Midbrain (tissue), 1 donor: Measurements from ENCODE around the gene ABCC2.
"Not testable (repeated sequence)": the region's sequence is repeated elsewhere in the genome, so short reads cannot be mapped to it uniquely, and the experiment has no call there.

ENCODE experiments used
- DNase-seq: peaks from one replicate; lab custom pipeline; 2025; lab: John Stamatoyannopoulos, UW

The ABCC2 gene

DNA sequence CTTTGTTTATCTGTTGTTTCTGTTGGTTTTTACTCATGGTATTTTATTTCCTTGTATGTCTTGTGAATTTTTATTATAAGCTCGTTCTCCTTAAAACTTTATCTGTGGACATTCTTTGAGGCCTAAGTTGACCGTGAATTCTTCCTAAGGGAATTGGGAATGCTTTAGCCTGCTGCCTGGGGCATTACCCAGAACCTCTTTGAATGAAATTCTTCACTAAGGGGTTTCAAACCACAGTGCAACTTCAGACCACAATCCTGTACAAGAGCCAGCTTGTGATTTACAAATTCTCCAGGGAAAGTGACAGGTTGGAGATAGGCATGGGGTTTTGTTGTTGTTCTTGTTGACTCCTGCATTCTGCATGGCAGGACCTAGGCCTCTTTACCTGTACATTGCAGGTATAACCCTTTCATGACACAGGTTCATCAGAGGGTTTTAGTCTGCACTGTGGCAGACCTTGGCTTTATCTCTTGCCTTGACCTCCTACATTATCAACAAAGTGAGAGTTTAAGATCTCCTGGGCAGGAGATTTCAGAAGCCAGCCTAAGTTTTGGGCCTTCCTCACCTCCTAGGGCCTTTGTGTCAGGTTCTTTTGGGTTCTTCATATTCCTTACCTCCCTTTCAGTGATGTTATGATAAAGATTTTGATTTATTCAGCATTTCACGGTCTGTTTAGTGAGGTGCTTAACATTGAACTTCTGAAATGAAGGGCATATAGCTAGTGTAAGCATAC, 70.2 kb downstream of the ABCC2 start:
- no peak for DNase-seq

DNA sequence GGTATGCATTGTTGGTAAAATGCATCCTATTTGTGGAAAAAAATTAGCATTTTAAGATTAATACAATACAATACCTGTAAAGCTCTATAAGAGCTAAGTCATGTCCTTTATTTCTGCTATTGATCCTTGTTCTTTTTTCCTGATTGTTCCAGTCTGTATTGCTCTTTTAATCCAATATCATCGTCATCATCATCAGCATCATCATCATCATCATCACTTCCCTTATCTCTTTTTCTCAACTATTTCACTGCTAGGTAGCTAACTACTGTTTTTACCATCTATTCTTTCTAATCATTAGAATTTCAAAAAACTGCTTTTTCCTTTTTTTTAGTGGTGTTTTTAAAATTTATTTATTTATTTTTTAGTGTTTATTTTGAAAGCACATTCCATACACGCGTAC, 71.2 kb downstream of the ABCC2 start:
- DNase-seq, result no peak

DNA sequence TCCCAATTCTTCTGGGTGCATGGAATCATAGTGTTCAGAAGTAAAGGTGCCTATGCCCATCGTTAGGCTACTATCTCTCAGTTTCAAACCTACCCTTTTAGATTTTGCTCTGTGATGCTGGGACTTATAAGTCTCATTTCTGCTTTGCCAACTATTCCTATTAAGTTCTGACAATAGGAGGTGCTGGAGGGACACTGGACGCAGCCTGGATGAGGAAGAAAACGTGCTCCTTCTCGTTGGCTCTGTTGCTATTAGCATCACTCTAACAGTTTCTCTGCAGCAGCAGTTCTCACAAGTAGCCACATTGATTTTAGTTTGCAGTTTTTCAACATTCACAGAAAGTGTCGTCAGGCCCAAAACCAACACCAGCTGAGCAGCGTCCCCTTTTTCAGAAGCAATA, 72.4 kb downstream of the ABCC2 start:
- DNase-seq, result peak; percentile 3

DNA sequence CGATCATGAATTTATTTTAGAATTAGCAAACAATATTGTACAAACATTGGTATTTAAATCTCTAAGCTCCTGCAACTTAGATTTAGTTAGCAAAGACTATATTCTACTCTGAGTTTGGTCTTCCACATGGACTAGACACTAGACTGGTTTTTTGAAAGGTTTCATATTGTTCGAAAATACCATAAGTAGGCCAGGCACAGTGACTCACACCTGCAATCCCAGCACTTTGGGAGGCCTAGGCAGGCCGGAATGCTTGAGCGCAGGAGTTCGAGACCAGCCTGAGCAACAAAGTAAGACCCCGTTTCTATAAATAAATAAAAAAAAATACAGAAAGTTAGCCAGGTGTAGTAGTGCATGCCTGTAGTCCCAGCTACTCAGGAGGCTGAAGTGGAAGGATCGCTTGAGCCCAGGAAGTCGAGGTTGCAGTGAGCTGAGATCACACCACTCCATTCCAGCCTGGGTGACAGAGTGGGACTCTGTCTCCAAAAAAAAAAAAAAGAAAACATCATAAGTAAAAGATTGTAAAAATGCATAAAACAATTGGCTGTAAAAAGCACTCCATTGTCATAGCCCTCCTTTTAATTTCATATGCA, 73.1 kb downstream of the ABCC2 start:
- no peak for DNase-seq

DNA sequence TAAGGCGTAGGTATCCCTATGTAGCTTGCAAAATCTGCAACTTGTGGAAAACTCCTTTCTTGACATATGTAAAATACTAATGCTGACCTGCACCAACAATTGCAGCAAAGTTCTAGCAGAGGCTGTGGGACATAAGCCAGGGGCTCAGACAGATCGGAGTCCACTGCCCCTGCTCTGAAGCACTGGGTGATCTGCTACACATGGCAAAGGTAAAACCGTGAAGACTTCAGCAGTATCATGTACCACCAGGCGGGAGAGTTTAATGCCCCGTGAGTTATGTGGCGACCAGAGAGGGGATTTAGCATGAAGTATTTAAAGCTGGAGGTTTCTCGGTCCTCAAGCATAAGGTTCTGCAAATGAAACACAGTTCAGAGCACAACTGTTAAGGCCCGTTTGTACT, 76.4 kb downstream of the ABCC2 start:
- no peak for DNase-seq

DNA sequence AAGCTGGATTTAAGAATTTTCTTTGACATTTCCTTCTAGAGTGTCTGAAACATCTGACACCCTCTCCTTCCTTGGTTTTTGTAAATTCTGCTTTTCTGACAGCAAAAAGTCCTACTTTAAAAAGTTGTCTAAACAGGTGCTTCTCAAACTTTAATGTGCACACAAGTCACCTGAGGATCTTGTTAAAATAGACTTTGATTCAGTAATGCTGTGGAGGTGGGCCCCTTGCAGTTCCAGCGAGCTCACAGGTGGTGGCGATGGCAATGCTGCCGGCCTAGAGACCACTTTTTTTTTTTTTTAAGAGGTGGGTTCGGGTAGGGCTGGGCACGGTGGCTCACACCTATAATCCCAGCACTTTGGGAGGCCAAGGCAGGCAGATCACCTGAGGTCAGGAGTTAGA, 77.1 kb downstream of the ABCC2 start:
- DNase-seq, result no peak

DNA sequence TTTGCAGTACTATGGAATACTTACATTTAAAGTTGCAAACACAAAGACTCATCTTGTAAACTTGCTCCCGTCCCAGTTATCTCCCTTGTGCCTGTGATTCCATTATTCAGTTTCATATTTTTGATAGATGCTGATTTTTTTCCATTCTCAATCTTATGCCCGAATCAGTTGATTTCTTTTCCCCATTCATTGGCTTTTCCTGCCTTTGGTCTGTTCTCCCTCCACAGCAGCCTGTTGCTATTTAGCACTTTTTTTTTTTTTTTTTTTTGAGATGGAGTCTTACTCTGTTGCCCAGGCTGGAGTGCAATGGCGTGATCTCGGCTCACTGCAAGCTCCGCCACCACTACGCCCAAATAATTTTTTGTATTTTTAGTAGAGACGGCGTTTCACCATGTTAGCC, 78.0 kb downstream of the ABCC2 start:
- DNase-seq, result no peak

DNA sequence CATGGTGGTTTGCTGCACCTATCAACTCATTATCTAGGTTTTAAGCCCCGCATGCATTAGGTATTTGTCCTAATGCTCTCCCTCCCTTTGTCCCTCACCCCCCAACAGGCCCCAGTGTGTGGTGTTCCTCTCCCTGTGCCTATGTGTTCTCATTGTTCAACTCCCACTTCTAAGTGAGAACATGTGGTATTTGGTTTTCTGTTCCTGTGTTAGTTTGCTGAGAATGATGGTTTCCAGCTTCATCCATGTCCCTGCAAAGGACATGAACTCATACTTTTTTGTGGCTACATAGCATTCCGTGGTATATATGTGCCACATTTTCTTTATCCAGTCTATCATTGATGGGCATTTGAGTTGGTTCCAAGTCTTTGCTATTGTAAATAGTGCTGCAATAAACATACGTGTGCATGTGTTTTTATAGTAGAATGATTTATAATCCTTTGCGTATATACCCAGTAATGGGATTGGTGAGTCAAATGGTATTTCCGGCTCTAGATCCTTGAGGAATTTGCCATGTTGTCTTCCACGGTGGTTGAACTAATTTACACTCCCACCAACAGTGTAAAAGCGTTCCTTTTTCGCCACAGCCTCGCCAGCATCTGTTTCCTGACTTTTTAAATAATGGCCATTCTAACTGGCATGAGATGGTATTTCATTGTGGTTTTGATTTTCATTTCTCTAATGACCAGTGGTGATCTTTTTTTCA, 81.2 kb downstream of the ABCC2 start:
- not testable (repeated sequence) for DNase-seq

DNA sequence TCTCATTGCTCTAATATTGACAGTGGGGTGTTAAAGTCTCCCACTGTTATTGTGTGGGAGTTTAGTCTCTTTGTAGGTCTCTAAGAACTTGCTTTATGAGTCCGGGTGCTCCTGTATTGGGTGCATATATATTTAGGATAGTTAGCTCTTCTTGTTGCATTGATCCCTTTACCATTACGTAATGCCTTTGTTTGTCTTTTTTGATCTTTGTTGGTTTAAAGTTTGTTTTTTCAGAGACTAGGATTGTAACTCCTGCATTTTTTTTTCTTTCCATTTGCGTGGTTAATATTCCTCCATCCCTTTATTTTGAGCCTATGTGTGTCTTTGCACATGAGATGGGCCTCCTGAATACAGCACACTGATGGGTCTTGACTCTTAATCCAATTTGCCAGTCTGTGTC, 84.8 kb downstream of the ABCC2 start:
- DNase-seq, result not testable (repeated sequence)

DNA sequence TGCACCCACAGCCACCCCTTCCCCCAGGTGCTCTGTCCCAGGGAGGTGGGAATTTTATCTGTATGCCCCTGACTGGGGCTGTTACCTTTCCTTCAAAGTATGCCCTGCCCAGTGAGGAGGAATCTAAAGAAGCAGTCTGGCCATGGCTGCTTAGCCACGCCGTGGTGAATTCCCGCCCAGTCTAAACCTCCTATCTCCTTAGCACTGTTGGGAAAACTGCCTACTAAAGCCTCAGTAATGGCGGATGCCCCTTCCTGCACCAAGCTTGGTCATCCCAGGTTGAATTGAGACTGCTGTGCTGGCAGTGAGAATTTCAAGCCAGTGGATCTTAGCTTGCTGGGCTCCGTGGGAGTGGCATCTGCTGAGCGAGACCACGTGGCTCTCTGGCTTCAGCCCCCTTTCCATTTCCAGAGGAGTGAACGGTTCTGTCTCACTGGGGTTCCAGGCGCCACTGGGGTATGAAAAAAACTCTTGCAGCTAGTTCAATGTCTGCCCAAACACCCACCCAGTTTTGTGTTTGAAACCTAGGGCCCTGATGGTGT, 87.2 kb downstream of the ABCC2 start:
- no peak for DNase-seq

DNA sequence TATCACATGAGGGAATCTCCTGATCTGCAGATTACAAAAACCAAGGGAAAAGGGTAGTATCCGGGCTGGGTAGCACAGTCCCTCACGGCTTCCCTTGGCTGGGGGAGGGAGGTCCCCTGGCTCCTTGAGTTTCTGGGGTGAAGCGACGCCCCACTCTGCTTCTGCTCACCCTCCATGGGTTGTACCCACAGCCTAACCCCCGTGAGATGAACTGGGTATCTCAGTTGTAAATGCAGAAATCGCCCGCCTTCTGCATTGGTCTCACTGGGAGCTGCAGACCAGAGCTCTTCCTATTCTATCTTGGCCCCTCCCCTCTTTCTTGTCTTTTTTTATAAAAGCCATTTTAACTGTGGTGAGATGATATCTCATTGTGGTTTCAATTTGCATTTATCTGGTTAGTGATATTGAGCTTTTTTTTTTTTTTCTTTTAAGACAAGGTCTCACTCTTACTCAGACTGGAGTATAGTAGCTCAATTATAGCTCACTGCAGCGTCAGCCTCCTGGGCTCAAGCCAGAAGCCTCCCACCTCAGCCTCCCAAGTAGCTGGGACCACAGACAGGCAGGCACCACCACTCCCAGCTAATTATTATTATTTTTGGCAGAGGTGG, 87.8 kb downstream of the ABCC2 start:
- no peak for DNase-seq

DNA sequence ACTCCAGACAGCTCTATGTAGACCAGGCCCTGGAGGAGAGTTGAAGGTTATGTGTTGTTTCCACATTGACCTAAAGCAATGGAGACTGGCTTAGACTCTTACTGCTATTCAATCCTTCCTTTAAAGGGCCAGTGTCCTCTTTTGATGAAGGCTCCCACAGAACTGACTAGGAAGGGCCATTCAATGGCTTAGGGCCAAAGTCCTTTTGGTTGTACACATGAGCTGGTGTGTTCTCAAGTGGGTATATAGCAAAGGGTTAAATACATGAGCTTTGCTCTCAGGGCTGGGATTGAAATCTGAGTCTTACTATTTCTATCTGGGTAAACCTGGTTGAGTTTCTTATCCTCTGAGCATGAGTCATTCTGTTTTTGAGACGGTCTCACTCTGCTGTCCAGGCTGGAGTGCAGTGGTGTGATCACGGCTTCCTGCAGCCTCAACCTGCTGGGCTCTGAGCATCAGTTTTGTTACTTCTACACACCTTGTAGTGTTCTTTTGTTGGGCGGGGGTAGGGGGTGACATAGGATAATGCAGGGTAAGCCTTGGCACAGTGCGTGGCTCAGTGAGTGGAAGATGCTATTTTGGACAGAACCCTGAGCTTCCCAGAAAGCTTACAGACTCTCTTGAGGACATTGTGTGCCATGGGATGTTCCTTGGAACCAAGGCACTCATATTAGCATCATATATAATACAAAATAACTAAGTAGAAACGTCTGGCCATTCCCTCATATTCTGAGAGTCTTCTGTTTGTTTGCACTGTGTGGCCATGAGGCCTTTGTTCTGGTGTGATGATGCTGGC, 90.1 kb downstream of the ABCC2 start:
- no peak for DNase-seq

DNA sequence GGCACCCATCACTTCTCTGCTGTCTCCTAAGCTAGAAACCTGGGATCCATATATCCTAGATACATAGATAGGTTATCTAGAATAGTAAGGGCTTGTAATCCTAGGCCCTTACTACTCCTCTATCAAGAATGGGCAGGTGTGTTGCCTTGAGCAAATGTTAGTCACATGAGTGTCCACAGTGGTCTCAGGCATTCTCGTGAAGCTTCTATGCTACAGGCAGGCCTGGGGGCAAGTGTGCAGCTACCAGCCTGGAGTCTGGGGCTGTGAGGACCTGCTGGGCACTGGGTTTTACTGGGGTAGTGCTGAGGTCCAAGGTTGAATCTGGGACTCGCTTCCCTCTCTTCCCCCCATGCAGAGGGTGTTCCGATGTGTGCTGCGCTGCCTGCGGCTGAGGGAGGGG, 91.4 kb downstream of the ABCC2 start:
- no peak for DNase-seq

DNA sequence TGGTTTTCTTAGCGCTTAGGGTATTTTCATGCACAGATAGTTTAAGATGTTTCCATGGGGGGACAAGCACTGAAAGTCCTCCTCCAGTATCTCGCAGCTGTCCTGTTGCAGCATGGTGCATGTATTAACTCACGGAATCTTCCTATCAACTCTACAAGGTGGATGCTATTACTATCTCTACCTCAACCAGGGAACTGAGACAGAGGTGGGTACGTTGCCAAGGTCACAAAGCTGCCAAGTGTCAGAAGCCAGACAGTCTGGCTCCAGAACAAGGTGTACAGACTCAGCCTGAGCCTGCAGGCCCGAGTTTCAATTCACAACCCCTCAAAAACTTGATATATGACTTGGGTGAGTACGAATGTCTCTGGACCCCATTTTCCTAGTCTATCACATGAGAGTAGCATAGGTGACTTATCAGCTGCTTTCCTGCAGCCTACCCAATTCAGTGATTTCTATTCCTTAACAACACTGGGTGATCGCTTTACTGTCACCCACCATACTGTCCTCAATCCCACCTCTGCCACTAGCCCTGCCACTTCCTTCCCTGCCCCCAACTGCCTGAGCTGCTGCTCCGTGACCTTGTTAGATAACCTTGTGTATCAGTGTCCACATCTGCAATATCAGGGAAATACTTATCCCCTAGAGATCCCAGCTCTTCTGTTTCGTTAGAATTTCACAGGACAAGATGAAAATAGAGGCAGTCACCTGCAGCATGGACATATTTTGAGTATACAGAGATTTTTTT, 92.1 kb downstream of the ABCC2 start:
- DNase-seq, result no peak

DNA sequence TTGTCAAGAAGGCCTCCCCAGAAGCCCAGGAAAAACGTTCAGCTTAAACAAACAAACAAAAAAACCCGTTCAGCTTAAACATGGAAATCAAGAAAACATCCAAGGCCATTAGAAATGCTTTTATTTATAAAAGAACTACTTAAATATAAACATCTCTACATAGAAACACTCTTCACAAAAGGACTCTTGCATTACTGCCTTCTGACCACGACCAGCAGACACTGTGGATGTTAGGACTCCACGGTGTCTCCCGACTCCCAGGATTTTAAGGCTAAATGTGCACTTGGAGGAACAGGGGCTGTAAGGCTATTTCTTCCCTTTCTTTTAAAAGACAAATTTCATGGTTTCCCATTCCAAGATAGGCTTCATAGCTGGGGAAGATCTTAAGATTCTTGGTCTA, 93.0 kb downstream of the ABCC2 start:
- DNase-seq, result no peak

DNA sequence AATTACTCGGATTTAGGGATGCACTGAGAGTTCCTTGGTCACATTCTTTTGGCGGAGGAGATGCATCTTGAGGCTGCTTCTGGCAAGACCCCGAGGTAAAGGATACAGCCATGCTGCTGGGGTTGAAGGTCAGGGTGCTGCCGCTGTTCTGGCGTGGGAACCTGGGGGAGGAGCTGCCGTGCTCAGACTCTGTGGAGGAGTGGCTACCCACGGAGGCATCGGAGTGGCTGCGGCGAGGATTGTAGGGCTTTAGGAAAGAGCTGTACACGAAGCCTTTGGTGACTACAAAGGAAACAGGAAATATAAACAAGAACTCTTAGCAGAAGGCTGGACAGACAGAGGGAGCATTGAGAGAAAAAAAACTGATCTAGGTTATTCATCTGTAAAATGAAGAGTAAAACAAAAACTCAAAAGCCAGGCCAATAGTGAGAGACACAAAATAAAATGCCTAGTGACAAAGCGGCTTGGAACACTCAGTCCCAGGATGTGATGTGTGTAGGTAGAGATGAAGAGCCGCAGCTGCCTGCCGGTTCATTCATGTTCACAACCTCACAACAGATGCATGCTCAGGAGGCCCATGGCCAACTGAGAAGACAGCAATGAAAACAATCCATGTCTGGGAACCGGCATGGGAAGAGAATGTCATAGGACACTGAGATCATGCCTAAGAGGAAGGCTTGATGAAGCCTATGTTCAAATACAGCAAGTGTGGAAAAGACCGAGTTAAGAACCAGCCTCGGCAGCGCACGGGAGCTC, 97.8 kb downstream of the ABCC2 start:
- DNase-seq, result no peak

DNA sequence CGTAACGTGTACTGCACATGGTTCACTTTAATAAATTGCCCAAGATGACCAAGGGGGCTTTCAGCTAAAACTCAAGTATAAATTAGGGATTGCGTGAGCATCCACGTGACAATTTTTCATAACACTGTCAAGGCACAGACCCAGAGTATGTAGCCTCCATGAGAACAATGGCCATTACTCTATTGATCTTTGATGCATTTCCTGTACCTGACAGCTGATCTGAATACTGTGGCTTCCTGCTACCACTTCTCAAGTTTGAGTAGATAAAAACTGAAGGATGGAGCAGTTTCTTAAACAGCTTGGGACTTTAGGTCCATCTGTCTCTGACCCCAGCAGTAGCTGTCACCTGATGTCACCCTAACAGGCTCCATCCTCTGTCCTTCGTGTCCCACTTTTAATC, 98.9 kb downstream of the ABCC2 start:
- DNase-seq, result no peak

DNA sequence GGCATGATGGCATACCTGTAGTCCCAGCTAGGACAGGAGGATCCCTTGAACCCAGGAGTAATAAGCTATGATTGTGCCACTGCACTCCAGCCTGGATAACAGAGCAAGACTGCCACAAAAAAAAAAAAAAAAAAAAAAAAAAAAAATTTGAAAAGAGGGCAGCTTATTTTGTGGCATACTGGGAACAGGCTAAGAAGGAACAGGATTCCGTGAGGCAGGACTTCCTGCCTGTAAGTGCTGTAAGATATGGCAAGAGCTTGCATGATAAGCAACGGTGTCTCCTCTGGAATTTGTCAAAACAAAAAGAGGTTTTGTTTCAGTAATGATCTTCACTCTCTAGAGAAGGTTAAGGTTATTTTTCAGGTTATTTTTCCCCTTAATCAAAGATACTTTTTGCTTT, 101.1 kb downstream of the ABCC2 start:
- DNase-seq, result no peak

DNA sequence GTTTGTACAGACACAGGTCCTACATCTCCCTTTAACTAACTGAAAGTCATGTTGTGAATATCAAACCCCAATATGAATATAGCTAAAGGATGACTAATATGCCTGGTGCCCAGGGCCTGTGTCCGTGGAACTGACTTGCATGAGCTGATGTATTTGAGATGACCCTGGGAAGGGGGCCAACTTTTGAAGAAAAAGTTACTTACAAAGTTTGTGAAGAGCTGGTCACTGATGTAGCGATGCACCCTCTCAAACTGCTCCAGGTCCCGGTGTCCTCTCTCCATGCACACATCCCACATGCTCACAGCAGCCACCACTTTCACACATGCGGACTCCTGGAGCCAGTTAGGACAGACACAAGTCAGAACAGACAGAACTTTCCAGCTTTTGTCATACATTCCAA, 106.2 kb downstream of the ABCC2 start:
- DNase-seq, result no peak

DNA sequence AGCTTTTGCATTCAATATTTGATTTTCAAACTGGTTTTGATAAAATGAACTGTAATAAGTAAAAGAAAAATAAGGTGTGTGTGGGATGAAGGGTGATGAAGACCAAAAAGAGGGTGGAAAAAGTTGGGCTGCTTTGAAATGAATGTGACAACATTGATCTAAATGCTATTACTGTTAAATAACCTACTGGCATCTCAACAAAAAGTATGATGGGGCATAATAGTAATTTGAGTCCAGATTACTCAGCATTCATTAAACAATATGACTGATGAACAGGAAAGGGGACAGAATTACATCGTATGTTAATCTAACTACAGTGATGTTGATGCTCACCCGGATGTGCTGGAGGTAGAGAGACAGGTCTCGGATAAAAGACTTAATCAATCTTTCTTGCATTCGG, 112.2 kb downstream of the ABCC2 start:
- DNase-seq, result no peak
